BLaER1 (cell line): Measurements from ENCODE around the gene POU2F3.
"Not testable (repeated sequence)": the region's sequence is repeated elsewhere in the genome, so short reads cannot be mapped to it uniquely, and the experiment has no call there.

ENCODE experiments used
- H3K27ac ChIP-seq: shearing (Covaris generic); formaldehyde crosslinking; 2 replicates; pipeline ENCODE4 v1.8.1; 2022
- H3K27me3 ChIP-seq: shearing (Covaris generic); formaldehyde crosslinking; 2 replicates; pipeline ENCODE4 v1.8.1; 2022
- H3K36me3 ChIP-seq: shearing (Covaris generic); formaldehyde crosslinking; 2 replicates; pipeline ENCODE4 v1.8.1; 2022
- H3K4me1 ChIP-seq: shearing (Covaris generic); formaldehyde crosslinking; 2 replicates; pipeline ENCODE4 v1.8.1; 2022
- H3K4me2 ChIP-seq: shearing (Covaris generic); formaldehyde crosslinking; 2 replicates; pipeline ENCODE4 v1.8.1; 2022
- H3K4me3 ChIP-seq: shearing (Covaris generic); formaldehyde crosslinking; 2 replicates; pipeline ENCODE4 v1.8.1; 2022
- H3K9ac ChIP-seq: shearing (Covaris generic); formaldehyde crosslinking; 2 replicates; pipeline ENCODE4 v1.8.1; 2022
- H3K9me3 ChIP-seq: shearing (Covaris generic); formaldehyde crosslinking; 2 replicates; pipeline ENCODE4 v1.8.1; 2022
- H4K20me1 ChIP-seq: shearing (Covaris generic); formaldehyde crosslinking; 2 replicates; pipeline ENCODE4 v1.8.1; 2022
- Cebpa-rat ChIP-seq: shearing (Covaris generic); IDR thresholded peaks from 2 replicates; pipeline ENCODE4 v1.8.1; 2022

POU2F3 gene

DNA sequence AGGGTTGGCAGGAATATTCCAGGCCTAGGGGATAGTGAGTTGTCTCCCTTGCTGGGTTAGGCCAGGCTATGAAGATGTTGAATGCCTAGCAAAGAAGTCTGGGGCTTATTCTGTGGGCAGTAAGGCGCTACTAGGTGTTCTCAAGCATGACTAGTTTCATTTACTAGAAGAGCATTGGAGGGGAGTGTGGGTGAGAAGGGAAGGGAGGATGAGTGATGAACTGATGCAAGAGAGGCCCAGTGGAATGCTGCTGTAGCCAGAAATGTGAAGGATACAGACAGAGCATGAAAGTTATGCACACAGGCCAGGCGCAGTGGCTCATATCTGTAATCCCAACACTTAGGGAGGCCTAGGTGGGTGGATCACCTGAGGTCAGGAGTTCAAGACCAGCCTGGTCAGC is 33.5 kb downstream of the POU2F3 start:
- Histone ChIP-seq H3K27me3 (no peaks in the 10 kb centered on the region), H4K20me1 (no peaks in the 10 kb centered on the region), H3K36me3 (no peaks in the 10 kb centered on the region), H3K4me3 (no peak overlapping the region), H3K9me3 (no peaks in the 10 kb centered on the region), H3K9ac (no peak overlapping the region), H3K4me1 (peaks cover 8% of the 10 kb centered on the region), H3K27ac (no peak overlapping the region), H3K4me2 (no peak overlapping the region)
- no peak for TF ChIP-seq Cebpa-rat

DNA sequence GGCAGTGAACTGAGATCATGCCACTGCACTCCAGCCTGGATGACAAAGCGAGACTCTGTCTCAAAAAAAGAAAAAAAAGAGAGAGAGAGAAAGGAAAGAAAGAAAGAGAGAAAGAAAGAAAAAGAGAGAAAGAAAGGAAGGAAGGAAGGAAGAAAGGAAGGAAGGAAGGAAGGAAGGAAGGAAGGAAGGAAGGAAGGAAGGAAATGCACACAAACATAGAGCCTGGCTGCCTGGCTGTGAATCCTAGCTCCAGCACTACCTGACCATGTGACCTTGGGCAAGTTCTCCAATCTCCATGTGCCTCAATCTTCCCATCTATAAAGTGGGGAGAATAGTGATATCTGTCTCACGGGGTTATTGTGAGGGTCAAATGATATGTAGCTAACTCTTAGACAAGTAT is 34.0 kb downstream of the POU2F3 start:
- not testable (repeated sequence) for H4K20me1 ChIP-seq, H3K4me3 ChIP-seq, H3K27me3 ChIP-seq, H3K9me3 ChIP-seq, H3K36me3 ChIP-seq, H3K9ac ChIP-seq, H3K4me2 ChIP-seq, H3K27ac ChIP-seq, H3K4me1 ChIP-seq

DNA sequence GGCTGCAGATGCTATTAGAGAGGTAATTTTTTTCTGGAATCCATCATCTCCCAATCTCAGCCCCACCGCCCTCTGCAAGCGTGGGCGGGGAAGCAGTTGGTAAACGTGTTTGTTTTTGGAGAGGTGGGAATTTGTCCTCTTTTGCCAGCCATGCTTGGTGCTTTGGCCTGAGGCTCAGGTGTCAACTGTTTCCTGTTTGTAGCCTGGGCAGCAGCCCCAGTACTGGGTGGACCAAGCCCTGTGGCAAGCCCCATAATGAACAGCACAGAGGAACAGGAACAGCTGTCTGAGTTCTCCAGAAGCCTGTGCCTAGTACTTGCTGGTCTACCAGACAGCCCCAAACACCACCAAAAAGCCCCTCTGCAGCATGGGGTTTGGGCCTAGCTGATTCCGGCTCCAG is 39.6 kb downstream of the POU2F3 start:
- Histone ChIP-seq H3K9ac (no peak overlapping the region), H3K9me3 (no peaks in the 10 kb centered on the region), H4K20me1 (no peaks in the 10 kb centered on the region), H3K4me1 (no peaks in the 10 kb centered on the region), H3K36me3 (no peaks in the 10 kb centered on the region), H3K4me2 (no peak overlapping the region), H3K4me3 (no peak overlapping the region), H3K27me3 (no peaks in the 10 kb centered on the region), H3K27ac (no peak overlapping the region)
- no peak for TF ChIP-seq Cebpa-rat

DNA sequence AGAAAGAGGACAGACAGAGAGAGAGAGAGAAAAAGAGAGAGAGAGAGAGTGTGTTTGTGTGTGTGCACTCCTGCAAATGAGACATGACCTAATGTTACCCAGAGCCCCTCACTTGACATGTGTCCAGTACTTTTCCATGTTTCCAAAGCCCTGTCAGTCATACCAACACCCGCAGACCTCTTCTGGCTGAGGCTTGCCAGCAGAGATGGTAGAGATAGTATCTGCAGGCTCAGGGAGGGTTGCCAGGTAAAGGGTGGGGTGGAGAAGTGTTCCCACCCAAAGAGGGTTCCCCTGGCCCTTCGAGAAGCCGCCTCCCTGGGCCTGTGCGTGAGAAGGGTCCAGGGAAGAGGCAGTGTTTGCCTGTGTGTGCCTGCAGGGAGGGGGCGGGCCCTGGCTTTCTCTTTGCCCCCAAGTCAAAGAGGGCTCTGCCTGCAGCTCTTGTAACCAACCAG is 40.7 kb downstream of the POU2F3 start:
- no peaks in the 10 kb centered on the region for H3K36me3 ChIP-seq
- H4K20me1 ChIP-seq = no peaks in the 10 kb centered on the region
- no peak overlapping the region for H3K4me2 ChIP-seq
- H3K4me3 ChIP-seq = no peak overlapping the region
- H3K27me3 ChIP-seq = no peaks in the 10 kb centered on the region
- H3K4me1 ChIP-seq = no peaks in the 10 kb centered on the region
- H3K9ac ChIP-seq = no peak overlapping the region
- H3K9me3 ChIP-seq = no peaks in the 10 kb centered on the region
- no peak for TF ChIP-seq Cebpa-rat
- no peak overlapping the region for H3K27ac ChIP-seq

DNA sequence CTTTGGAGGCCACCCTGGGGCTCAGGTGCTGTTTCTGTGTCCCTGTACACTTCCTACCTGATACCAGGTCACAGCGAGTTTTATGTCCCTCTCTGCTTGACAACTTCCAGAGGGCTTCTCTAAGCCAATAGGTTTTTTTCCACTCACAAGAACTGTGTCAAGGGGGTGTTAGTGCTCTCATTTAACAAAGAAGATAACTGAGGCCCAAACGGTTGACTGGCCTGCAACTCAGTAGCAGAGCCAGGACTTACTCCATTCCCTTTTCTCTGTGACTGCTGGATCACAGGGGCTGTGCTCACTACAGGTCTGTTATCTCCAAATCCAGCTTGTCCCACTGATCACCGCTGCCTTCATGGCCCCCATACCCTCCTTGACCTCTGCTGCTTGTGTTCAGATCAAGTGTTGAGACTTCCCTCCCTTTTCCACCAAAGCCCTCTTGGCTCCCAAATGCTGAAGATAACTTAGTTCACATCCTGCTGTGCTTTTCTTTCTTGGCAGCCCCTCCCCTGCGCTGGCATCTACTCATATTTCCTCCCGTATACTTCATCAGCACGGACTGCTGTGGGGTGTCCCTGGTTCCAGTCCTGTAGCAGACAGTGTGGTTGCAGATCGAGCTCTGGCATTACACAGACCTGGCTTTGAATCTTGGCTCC is 41.3 kb downstream of the POU2F3 start:
- H3K4me2 ChIP-seq = no peak overlapping the region
- no peak overlapping the region for H3K27ac ChIP-seq
- H3K36me3 ChIP-seq = no peaks in the 10 kb centered on the region
- no peak overlapping the region for H3K9ac ChIP-seq
- H3K4me1 ChIP-seq = no peaks in the 10 kb centered on the region
- no peaks in the 10 kb centered on the region for H4K20me1 ChIP-seq
- TF ChIP-seq Cebpa-rat = no peak
- no peak overlapping the region for H3K4me3 ChIP-seq
- H3K9me3 ChIP-seq = no peaks in the 10 kb centered on the region
- no peaks in the 10 kb centered on the region for H3K27me3 ChIP-seq

DNA sequence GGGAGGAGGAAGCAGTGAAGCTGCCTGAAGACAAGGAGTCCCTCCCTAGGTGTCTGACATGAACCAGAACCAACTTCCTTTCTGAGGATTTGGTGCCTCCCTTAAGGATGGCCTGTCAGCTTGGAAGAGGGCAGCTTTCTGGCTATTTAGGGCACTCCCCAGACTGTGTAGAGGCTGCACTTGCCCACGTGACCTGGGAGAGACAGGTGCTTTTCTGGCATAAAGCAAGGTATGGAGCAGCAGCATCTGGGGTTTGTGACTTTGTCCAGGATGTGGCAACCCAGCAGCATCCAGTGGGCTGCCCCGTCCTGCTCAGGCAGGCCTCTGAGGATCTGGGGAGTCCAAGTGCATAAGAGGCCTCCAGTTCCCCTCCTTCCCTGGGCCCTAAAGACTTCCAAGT is 43.2 kb downstream of the POU2F3 start:
- no peak for TF ChIP-seq Cebpa-rat
- Histone ChIP-seq H3K27me3 (no peaks in the 10 kb centered on the region), H3K4me3 (no peak overlapping the region), H3K36me3 (no peaks in the 10 kb centered on the region), H4K20me1 (no peaks in the 10 kb centered on the region), H3K27ac (no peak overlapping the region), H3K9me3 (no peaks in the 10 kb centered on the region), H3K4me1 (no peaks in the 10 kb centered on the region), H3K9ac (no peak overlapping the region), H3K4me2 (no peak overlapping the region)

DNA sequence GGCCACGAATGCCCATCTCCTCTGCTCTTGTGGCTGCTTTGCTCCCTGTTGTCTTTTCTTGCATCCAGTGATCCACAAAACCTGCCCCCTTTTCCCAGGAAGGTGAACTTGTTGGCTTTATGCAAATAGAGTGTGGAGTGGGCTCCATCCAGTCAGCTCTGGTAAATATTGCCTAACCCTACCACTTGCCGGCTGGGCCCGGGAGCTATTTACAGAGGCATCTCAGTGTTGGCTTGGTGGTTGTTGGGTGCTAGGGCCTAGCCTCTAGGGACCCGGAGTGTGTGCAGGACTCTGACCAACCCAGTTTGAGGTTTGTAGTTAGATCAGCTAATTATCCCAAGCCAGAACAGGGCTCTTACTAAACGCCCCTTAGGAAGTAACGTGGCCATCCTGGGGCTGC is 44.3 kb downstream of the POU2F3 start:
- Histone ChIP-seq H3K4me1 (no peaks in the 10 kb centered on the region), H3K4me3 (no peak overlapping the region), H3K36me3 (no peaks in the 10 kb centered on the region), H3K27ac (no peak overlapping the region), H3K9me3 (no peaks in the 10 kb centered on the region), H3K9ac (no peak overlapping the region), H4K20me1 (no peaks in the 10 kb centered on the region), H3K4me2 (no peak overlapping the region), H3K27me3 (no peaks in the 10 kb centered on the region)
- no peak for TF ChIP-seq Cebpa-rat

DNA sequence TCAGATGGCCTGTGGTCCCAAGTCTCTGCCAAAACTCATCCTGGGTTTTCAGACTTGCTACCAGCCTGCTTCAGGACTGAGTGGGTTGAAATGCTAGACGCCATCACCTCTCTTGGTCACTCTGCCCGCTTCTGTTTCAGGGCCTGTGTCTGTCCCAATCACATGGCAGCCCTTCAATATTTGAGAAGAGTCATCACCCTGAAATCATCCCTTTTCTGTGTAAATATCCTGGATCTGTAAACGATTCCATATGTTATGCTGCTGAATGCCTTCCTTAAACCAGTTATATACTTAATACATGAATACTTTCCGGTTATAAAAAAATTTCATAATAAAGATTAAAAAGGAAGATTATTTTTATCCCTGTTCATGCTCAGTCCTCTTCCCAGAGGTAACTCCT is 45.3 kb downstream of the POU2F3 start:
- no peaks in the 10 kb centered on the region for H4K20me1 ChIP-seq
- H3K36me3 ChIP-seq = no peaks in the 10 kb centered on the region
- no peak overlapping the region for H3K9ac ChIP-seq
- H3K4me1 ChIP-seq = no peaks in the 10 kb centered on the region
- no peak for TF ChIP-seq Cebpa-rat
- H3K4me3 ChIP-seq = no peak overlapping the region
- no peaks in the 10 kb centered on the region for H3K9me3 ChIP-seq
- H3K27ac ChIP-seq = no peak overlapping the region
- no peak overlapping the region for H3K4me2 ChIP-seq
- no peaks in the 10 kb centered on the region for H3K27me3 ChIP-seq

DNA sequence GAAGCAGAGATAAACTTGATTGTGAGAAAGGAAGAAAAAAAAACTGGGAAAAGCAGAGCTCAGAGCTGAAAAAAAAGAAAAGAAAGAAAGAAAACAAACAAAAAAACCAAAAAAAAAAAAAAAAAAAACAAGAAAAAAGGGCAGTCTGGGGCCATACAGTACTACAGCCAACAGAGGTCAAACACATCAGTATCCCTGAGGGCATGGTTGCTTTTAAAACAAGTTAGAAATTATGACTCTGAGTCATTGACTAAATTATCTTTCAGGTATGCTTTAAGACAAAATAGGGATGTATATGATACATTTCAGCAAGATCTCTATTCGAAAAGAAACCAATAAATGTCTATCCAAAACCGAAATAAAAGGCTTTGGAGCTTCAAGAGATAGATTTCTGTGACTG is 48.1 kb downstream of the POU2F3 start:
- no peaks in the 10 kb centered on the region for H3K36me3 ChIP-seq
- no peaks in the 10 kb centered on the region for H4K20me1 ChIP-seq
- H3K9me3 ChIP-seq = no peaks in the 10 kb centered on the region
- no peak overlapping the region for H3K9ac ChIP-seq
- TF ChIP-seq Cebpa-rat = no peak
- H3K27me3 ChIP-seq = no peaks in the 10 kb centered on the region
- no peak overlapping the region for H3K4me2 ChIP-seq
- H3K4me3 ChIP-seq = no peak overlapping the region
- no peak overlapping the region for H3K27ac ChIP-seq
- H3K4me1 ChIP-seq = no peaks in the 10 kb centered on the region

DNA sequence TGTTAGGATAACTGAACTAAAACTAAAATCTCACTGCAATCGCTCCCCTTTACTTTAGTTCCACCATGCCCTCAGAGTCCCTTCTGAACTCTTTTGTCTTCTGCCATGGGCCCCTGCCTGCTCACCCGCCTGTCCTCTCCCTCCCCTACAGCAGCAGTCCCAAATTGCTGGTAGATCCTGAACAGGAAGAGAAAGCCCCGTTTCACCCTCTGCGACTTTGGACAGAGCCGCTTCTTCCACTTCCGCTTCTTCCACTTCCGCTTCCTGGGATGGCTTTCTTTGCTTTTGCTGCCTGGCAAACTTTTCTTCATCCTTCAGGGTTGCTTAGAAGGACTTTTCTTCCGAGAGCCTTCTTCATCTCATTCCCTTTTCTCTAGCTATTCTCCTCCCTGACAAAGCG is 49.5 kb downstream of the POU2F3 start:
- Histone ChIP-seq H4K20me1 (no peaks in the 10 kb centered on the region), H3K4me3 (no peak overlapping the region), H3K9me3 (no peaks in the 10 kb centered on the region), H3K27me3 (no peaks in the 10 kb centered on the region), H3K9ac (no peak overlapping the region), H3K27ac (no peak overlapping the region), H3K4me2 (no peak overlapping the region), H3K36me3 (no peaks in the 10 kb centered on the region), H3K4me1 (no peaks in the 10 kb centered on the region)
- no peak for TF ChIP-seq Cebpa-rat

DNA sequence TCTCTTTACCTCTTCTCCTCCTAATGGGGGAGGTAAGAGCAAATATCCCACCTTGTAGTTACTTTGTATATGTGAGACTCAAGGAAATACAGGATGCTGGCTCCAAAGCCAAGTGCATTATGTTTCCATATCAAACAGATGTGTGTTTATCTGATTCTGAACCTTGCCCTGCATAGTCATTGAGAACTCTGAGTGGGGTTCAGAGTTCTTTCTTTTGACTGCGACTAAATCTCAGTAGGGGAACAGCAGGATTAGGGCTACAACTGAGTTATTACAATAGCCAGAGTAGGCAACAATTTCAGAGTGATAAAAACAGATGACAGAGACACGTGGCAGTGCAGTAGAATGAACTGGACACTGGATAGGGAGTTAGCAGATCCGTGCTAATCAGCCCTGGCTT is 51.0 kb downstream of the POU2F3 start:
- no peak for TF ChIP-seq Cebpa-rat
- Histone ChIP-seq H3K9me3 (no peaks in the 10 kb centered on the region), H3K9ac (no peak overlapping the region), H3K4me3 (no peak overlapping the region), H4K20me1 (no peaks in the 10 kb centered on the region), H3K27me3 (no peaks in the 10 kb centered on the region), H3K4me1 (no peaks in the 10 kb centered on the region), H3K36me3 (no peaks in the 10 kb centered on the region), H3K27ac (no peak overlapping the region), H3K4me2 (no peak overlapping the region)
